Testis (tissue), 3 donors: ENCODE results near the gene GZF1. TPM values are rescaled to one million over a fixed set of nuclear protein-coding genes. Genes with fewer than 3 reads are reported as not detected.
A peak's percentile ranks its signal among the peaks of the same experiment; 100 is the strongest.

Source experiments
- DNase-seq: peaks from one replicate; pipeline ENCODE4 v3.0.0-alpha.2; 2019
- H3K27ac ChIP-seq, 2 donors: fragments of 200-600 bp; sonication (generic); one replicate each; pipeline ENCODE4 v1.5.1; 2019
- H3K27me3 ChIP-seq: fragments of 200-600 bp; sonication (generic); one replicate; pipeline ENCODE4 v1.5.1; 2019
- H3K36me3 ChIP-seq: fragments of 200-600 bp; sonication (generic); one replicate; pipeline ENCODE4 v1.5.1; 2017; ENCODE audit warnings: low read depth; ENCODE audit errors: missing control alignments
- H3K4me1 ChIP-seq: fragments of 200-600 bp; sonication (generic); one replicate; pipeline ENCODE4 v1.5.1; 2019
- H3K4me3 ChIP-seq, 2 donors: fragments of 200-600 bp; sonication (generic); one replicate each; pipeline ENCODE4 v1.5.1; 2017 to 2019
- H3K9me3 ChIP-seq: fragments of 200-600 bp; sonication (generic); one replicate; pipeline ENCODE4 v1.5.1; 2017
- POLR2A ChIP-seq: fragments of 450-650 bp; IDR thresholded peaks from one replicate; pipeline ENCODE4 v1.6.1; 2017; ENCODE audit warnings: antibody characterized with exemption, mild to moderate bottlenecking, moderate library complexity
- WGBS, 2 donors: methylation state at CpG; one replicate each; pipeline ENCODE4 v1.1.5; 2018; 5-methylcytosine and 5-hydroxymethylcytosine counted together
- intact Hi-C: fragments of 100-400 bp; cut with DNase I; formaldehyde crosslinking; loops from one replicate; pipeline ENCODE4 v1.15.1; 2023; ENCODE audit warnings: low total_unique reads
- polyA plus RNA-seq: library from polyadenylated mRNA; stranded (reverse); fragments of 350-450 nt; fragmentation: Illumina TruSeq; extraction: RNeasy Lipid Tissue Mini Kit (QIAGEN cat#74804); gene quantifications from one replicate; pipeline ENCODE4 v1.2.3, GENCODE V29; 2014; ENCODE audit warnings: low read depth, low replicate concordance; ENCODE audit not compliant: insufficient read depth
- total RNA-seq, 2 donors: library from RNA; depleted of rRNA; stranded (reverse); fragments of >200 nt; gene quantifications; one replicate each; pipeline ENCODE4 v1.2.3, GENCODE V29; 2016
- TF ChIP-seq, protein P1 (sequence below), 3 experiments: fragments of 450-650 bp in 2 of 3; fragments of 200-600 bp in 1 of 3; sonication (generic) in 1 of 3; IDR thresholded peaks; one replicate each; pipeline ENCODE4 v1.5.1; 2016 to 2019; ENCODE audit warnings: antibody characterized with exemption in 3 of 3, mild to moderate bottlenecking in 2 of 3, moderate library complexity in 1 of 3

Gene GZF1
- total and polyA plus RNA-seq, 3 donors from 2014 or later: 32.4 to 47.4 (median 46.1) TPM

DNA sequence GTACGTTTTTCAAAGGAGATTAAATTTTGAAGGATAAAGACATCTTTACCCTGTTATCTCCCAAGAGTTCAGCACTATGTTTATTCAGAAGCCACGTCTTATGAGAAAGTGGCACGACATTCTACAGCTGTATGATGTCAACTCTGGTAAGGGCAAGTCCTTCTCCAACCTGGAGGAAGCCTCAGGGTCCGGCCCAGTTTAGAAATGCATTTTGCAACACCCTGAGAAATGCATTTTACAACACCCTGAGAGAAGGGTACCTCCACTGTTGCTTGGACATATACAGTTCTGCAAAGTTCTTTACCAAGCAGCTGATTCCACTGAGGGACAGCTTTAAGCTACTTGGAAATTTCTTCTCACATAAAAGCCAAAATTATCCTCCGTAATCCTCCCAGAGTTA is 41.8 kb downstream of the GZF1 start:
- no peak for DNase-seq
- Histone ChIP-seq H3K27me3 (no peaks in the 10 kb centered on the region), H3K4me1 (peaks cover 69% of the 10 kb centered on the region), H3K9me3 (no peaks in the 10 kb centered on the region), H3K27ac (peak overlapping the region in 1 of 2 donors; percentile 51), H3K36me3 (no peaks in the 10 kb centered on the region), H3K4me3 (no peak overlapping the region)
- TF ChIP-seq, protein P1, sequence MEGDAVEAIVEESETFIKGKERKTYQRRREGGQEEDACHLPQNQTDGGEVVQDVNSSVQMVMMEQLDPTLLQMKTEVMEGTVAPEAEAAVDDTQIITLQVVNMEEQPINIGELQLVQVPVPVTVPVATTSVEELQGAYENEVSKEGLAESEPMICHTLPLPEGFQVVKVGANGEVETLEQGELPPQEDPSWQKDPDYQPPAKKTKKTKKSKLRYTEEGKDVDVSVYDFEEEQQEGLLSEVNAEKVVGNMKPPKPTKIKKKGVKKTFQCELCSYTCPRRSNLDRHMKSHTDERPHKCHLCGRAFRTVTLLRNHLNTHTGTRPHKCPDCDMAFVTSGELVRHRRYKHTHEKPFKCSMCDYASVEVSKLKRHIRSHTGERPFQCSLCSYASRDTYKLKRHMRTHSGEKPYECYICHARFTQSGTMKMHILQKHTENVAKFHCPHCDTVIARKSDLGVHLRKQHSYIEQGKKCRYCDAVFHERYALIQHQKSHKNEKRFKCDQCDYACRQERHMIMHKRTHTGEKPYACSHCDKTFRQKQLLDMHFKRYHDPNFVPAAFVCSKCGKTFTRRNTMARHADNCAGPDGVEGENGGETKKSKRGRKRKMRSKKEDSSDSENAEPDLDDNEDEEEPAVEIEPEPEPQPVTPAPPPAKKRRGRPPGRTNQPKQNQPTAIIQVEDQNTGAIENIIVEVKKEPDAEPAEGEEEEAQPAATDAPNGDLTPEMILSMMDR (IDR thresholded peaks at IDR 0.05): no peak
- no peak for TF ChIP-seq POLR2A
- intact Hi-C loops: no loop called here
- 45 to 53% methylated on average over 5 of the region's 5 CpGs for WGBS, 2 donors

DNA sequence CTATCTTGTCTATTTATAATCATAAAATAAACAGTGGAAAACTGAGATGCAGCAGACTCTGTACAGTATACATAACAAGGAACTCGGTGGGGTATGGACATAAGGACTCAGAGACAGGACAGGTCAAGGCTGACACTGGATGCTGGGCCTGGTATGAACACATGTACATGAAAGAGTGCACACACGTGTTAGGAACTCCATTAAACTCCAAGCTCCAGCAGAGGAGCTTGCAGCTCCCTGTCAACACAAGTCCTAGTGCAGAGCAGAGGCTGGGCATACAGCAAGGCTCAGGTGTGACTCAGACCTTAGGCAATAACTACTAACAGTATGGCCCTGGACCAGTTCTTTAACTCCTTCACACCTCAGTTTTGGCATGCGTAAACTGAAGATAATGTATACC is 42.2 kb downstream of the GZF1 start:
- no peak for TF ChIP-seq POLR2A
- TF ChIP-seq, protein P1 (IDR thresholded peaks at IDR 0.05): no peak
- H3K4me1 ChIP-seq: peaks cover 74% of the 10 kb centered on the region
- no peak for DNase-seq
- H3K9me3 ChIP-seq: no peaks in the 10 kb centered on the region
- H3K27ac ChIP-seq: no peak overlapping the region
- intact Hi-C loops: no loop called here
- no peak overlapping the region for H3K4me3 ChIP-seq
- no peaks in the 10 kb centered on the region for H3K27me3 ChIP-seq
- H3K36me3 ChIP-seq: no peaks in the 10 kb centered on the region
- 53 to 59% methylated on average over 3 of the region's 3 CpGs for WGBS, 2 donors

DNA sequence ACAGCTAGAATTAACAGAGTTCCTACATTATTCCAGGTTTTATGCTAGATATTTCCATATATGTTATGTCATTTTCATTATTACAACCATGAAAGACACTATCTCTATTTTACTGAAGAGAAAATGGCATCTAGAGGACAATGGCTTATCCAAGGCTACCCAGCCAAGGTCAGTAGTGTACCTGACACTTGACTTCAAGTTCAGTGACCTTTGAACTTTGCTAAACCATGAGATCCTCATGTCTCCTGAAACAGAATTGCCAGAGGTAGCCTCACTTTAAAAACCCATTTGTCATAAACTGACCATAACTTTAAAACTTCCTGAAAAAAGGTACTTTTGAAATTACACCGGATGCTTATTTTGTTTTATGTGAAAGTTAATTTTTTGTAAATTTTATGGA is 44.9 kb downstream of the GZF1 start:
- no peaks in the 10 kb centered on the region for H3K27me3 ChIP-seq
- DNase-seq: no peak
- peaks cover 75% of the 10 kb centered on the region for H3K4me1 ChIP-seq
- no peaks in the 10 kb centered on the region for H3K36me3 ChIP-seq
- peak overlapping the region; percentile 32 to 83 for H3K27ac ChIP-seq
- no peaks in the 10 kb centered on the region for H3K9me3 ChIP-seq
- WGBS, 2 donors: 71 to 94% methylated on average over 1 of the region's 1 CpG
- intact Hi-C loops: no loop called here
- TF ChIP-seq, protein P1 (IDR thresholded peaks at IDR 0.05): no peak
- no peak for TF ChIP-seq POLR2A
- no peak overlapping the region for H3K4me3 ChIP-seq

DNA sequence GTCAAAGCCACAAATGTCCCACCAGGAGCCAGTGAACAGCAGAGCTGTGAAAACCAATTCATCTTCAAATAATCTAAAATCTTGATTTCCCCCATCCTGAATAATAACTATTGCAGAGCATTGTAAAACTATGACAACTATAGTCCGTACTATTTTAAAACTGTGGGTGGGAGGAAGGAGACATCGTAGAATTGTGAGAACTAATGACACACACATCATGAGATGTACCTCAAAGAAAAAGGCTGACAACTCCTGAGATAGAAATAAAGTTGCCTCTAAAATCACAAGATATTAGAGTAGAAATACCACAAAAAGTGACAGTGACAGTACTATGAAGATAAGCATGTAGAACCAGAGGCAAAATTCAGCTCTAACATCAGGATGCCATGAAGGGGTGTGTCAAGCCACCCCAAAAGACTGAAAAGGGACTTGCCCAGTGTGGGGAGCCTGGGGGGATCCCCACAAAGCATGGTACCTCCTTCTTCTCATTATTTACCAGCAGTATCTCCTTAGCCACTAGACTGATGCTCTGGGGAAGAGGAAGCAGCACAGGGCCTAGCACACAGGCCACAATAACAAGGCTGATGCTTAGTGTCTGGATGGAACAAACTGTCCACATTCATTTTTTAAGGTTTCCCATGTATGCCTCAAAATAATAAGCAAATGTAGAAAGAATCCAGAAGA is 45.9 kb downstream of the GZF1 start:
- DNase-seq: no peak
- TF ChIP-seq POLR2A: no peak
- TF ChIP-seq, protein P1 (IDR thresholded peaks at IDR 0.05): no peak
- H3K27ac ChIP-seq: peak overlapping the region; percentile 71 to 83
- no peak overlapping the region for H3K4me3 ChIP-seq
- WGBS, 2 donors: 52 to 56% methylated on average over 2 of the region's 2 CpGs
- intact Hi-C loops: no loop called here
- no peaks in the 10 kb centered on the region for H3K36me3 ChIP-seq
- H3K27me3 ChIP-seq: no peaks in the 10 kb centered on the region
- H3K4me1 ChIP-seq: peaks cover 66% of the 10 kb centered on the region
- no peaks in the 10 kb centered on the region for H3K9me3 ChIP-seq

DNA sequence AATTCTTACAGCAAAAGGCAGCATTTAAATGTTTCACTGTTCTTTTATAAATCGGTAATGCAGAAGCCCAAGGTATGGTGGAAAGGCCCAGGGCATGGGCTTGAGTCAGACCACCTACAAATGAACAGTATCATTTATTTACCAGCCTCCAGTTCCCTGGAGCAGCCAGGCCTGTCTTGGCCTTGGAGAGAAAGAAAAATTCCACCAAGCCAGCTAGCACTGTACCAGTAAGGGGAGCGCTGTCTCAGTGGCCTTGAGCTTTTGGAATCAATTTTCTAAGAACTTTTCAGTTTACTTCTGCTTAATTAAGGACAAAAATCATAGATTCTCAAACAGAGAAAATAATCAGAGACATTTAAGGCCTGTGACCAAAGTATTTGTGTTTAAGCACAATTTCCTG is 47.0 kb downstream of the GZF1 start:
- H3K27ac ChIP-seq: peak overlapping the region; percentile 71 to 83
- H3K36me3 ChIP-seq: no peaks in the 10 kb centered on the region
- 27 to 59% methylated on average over 2 of the region's 2 CpGs for WGBS, 2 donors
- peak; percentile 60 for DNase-seq
- no peaks in the 10 kb centered on the region for H3K9me3 ChIP-seq
- H3K27me3 ChIP-seq: no peaks in the 10 kb centered on the region
- intact Hi-C loops: no loop called here
- TF ChIP-seq, protein P1 (IDR thresholded peaks at IDR 0.05): no peak
- TF ChIP-seq POLR2A: no peak
- H3K4me1 ChIP-seq: peaks cover 56% of the 10 kb centered on the region
- H3K4me3 ChIP-seq: no peak overlapping the region
